ENCODE measurements around the gene UBE2K.
A peak's percentile ranks its signal among the peaks of the same experiment; 100 is the strongest.
"Not testable (repeated sequence)": the region's sequence is repeated elsewhere in the genome, so short reads cannot be mapped to it uniquely, and the experiment has no call there.

UBE2K gene

DNA sequence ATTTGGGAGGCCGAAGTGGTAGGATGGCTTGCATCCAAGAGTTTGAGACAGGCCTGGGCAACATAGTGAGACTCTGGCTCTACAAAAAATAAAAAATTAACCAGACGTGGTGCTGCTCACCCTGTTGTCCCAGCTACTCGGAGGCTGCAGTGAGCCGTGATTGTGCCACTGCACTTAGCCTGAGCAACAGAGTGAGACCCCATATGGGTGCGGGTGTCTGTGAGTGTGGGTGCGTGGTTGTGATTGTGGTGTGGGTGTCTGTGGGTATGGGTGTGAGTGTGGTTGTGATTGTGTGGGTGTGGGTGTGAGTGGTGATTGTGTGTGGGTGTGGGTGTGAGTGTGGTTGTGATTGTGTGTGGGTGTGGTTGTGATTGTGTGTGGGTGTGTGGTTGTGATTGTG, 114.6 kb downstream of the UBE2K start:
- DNase-seq = no peak

DNA sequence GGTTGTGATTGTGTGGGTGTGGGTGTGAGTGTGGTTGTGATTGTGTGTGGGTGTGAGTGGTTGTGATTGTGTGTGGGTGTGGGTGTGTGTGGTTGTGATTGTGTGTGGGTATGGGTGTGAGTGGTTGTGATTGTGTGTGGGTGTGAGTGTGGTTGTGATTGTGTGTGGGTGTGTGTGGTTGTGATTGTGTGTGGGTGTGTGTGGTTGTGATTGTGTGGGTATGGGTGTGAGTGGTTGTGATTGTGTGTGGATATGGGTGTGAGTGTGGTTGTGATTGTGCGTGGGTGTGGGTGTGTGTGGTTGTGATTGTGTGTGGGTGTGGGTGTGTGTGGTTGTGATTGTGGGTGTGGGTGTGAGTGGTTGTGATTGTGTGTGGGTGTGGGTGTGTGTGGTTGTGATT, 115.1 kb downstream of the UBE2K start:
- DNase-seq = not testable (repeated sequence)

DNA sequence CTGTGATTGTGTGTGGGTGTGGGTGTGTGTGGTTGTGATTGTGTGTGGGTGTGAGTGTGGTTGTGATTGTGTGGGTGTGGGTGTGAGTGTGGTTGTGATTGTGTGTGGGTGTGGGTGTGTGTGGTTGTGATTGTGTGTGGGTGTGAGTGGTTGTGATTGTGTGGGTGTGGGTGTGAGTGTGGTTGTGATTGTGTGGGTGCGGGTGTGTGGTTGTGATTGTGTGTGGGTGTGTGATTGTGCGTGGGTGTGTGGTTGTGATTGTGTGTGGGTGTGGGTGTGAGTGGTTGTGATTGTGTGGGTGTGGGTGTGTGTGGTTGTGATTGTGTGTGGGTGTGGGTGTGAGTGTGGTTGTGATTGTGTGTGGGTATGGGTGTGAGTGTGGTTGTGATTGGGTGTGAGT, 115.8 kb downstream of the UBE2K start:
- not testable (repeated sequence) for DNase-seq

DNA sequence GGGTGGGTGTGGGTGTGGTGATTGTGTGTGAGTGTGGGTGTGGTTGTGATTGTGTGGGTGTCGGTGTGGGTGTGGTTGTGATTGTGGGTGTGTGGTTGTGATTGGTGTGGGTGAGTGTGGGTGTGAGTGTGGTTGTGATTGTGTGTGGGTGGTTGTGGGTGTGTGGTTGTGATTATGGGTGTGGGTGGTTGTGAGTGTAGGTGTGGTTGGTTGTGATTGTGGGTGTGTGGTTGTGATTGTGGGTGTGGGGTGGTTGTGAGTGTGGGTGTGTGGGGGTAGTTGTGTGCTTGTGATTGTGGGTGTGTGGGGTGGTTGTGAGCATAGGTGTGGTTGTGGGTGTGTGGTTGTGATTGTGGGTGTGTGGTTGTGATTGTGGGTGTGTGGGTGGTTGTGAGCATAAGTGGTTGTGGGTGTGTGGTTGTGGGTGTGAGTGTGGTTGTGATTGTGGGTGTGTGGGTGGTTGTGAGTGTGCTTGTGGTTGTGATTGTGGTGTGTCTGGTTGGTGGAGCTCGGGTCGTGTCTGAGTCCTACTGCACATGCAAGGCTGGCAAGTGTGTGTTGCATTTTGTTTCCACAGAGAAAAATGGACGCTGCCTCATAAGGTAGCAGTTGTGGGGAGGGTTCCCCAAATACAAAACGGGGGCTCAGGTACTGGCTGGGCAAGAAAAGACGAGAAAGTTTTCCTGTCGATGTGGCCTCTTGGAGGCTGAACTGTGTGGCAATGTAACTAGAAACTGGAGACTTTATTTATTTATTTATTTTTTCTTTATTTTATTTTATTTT, 116.7 kb downstream of the UBE2K start:
- DNase-seq = no peak

DNA sequence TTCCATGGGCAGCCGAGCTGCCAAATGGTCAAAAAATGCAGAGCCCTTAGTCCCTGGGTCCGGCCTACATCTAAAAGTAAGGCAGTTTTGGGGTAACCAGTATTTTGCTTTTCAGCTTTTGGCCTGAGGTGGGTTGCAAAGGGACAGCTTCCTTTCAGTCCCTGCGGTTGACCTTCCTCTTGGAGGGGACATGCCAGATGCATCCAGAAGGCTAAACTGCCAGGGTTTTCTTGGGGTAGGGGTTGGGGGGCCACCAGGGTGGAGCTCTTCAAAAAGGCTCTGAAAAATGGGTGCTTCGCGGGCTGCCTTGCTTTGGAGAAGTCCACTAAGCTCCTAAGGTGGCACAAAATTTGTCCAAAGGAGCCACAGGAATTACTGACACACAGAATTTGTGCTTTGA, 120.7 kb downstream of the UBE2K start:
- no peak for DNase-seq

DNA sequence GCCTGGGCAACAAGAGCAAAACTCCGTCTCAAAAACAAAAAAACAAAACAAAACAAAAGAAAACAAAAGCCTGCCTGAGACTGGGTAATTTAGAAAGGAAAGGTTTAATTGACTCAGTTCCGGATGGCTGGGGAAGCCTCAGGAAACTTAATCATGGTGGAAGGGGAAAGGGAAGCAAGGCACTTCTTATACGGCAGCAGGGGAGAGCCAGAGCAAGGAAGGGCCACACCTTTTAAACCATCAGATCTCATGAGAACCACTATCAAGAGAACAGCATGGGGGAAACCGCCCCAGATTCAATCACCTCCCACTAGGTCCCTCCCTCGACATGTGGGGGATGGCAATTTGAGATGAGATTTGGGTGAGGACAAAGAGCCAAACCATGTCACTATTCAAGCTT, 122.2 kb downstream of the UBE2K start:
- no peak for DNase-seq

DNA sequence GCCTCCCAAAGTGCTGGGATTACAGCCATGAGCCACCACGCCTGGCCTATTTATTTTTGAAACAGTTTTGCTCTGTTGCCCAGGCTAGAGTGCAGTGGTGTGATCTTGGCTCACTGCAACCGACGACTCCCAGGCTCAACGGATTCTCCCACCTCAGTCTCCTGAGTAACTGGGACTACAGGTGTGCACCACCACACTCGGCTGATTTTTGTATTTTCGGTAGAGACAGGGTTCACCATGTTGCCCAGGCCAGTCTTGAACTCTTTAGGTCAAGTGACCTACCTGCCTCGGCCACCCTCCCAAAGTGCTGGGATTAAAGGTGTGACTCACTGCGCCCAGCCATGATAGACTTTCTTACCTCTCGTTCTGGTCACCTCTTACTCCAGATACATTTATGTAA, 124.0 kb downstream of the UBE2K start:
- DNase-seq = no peak

DNA sequence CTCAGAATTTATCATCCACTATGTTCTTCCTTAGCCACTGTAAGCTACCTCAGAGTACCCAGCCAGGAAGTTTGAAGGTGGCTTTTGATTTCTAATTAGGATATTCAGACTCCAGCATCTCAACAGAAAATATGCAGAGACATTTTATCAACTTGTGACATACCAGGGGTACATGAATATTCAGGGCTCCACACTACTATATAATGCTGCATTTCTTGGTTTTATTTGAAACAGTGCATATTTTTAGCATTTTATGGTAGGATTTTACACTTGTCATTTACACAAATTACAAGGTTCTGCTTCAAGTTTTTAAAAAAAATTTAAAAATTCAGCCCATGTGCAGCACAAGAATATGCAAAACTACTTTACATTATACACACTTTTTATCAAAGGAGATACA, 124.7 kb downstream of the UBE2K start:
- DNase-seq = no peak

DNA sequence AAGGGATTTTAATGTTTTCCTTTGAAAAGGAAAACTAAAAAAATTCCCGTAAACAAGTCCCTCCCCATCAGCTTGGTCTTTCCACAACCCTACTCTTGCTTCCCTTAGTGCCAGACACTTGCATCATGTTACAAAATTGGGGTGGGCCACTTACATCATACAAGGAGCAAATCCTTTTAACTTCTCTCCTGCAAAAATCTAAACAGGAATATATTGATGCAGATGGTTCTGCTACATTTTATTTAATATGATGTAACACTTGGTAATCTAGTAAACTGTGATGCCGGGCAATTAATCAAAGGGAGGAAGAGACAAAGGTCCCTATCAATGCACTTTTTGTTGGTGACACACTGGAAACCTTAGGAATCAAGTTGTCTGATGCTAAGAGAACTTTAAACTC, 125.3 kb downstream of the UBE2K start:
- no peak for DNase-seq

DNA sequence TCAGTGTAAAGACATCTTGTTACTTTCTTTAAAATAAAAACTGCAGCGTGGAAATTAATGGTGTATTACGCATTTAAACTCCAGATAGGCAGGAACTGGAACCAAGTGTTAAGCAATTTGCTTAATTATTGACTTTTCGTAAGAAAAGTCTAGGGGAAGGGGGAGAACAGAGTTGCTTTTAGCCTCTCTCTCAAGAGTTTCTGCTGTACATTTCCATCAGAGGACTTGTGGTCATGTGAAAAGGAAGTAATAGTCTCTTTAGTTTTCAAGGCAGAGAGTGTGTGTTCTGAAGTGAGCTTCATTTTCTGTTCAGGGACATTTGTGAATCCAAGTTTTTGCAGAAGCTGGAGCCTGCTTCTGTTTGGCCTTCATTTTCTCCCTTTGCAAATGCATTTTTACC, 127.2 kb downstream of the UBE2K start:
- peak in 2 of 3 donors; percentile 18 to 30 for DNase-seq

DNA sequence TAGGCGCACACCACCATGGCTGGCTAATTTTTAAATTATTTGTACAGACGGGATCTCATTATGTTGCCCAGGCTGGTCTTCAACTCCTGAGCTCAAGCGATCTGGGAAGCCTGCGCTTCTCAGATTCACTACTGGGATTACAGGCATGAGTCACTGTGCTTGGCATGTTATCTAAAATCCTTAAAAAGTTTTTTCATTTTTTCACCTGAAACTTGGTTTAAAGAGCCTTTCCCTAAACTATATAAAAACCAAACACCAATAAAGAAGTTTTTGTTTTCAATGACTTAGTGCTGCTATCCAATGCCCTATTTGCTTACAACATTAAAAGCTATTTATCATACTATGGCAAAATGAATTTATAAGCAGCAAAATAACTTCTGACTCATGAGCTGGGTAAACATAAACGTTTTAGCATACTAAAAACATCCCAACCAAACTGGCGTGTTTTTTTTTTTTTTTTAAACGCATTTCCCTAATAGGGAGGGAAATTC, 127.8 kb downstream of the UBE2K start:
- no peak for DNase-seq

Data from suppressor macrophage treated with lipopolysaccharide for 1 hour (primary cell).